ENCODE results near the gene RIN3. TPM values are rescaled to one million over a fixed set of nuclear protein-coding genes. Genes with fewer than 3 reads are reported as not detected.

The RIN3 gene
- total RNA-seq, 4 donors from 2014 or later = 4.7 to 7.9 (median 6.6) TPM

DNA sequence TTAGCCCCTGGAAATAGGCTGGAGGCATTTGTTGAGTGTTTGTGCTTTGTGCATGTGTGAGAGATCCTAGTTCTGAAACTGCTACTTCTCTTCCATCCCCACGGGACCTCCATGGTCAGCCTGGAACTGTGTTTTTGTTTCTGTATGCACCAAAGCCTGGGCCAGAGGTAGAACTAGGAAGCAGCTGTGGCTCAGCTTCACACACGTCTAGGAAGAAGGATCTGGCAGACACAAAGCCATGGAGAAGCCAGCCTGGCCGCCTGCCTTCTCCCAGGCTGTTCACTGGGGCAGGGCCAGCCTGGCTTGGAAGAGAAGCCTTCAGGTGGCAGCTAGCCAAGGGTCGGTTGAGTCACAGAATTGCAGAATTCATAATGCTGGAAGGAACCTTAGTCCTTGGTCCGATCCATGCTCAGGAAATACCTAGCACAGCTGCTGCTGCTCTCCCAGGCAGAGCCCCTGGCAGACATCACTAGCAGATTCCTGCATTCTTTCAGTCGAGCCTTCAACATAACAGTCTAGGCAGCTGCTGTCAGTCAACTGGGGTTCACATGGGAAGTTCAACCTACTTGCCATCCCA lies 27.0 kb downstream of the RIN3 start:
- no peak overlapping the region for H3K4me3 ChIP-seq (replicated peaks in 1 of 3)
- TF ChIP-seq POLR2A (IDR thresholded peaks at IDR 0.05) = no peak
- TF ChIP-seq, protein P1, sequence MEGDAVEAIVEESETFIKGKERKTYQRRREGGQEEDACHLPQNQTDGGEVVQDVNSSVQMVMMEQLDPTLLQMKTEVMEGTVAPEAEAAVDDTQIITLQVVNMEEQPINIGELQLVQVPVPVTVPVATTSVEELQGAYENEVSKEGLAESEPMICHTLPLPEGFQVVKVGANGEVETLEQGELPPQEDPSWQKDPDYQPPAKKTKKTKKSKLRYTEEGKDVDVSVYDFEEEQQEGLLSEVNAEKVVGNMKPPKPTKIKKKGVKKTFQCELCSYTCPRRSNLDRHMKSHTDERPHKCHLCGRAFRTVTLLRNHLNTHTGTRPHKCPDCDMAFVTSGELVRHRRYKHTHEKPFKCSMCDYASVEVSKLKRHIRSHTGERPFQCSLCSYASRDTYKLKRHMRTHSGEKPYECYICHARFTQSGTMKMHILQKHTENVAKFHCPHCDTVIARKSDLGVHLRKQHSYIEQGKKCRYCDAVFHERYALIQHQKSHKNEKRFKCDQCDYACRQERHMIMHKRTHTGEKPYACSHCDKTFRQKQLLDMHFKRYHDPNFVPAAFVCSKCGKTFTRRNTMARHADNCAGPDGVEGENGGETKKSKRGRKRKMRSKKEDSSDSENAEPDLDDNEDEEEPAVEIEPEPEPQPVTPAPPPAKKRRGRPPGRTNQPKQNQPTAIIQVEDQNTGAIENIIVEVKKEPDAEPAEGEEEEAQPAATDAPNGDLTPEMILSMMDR (IDR thresholded peaks at IDR 0.05) = no peak
- peak; percentile 64 to 74 for DNase-seq
- H3K9me3 ChIP-seq = no peaks in the 10 kb centered on the region
- H3K27me3 ChIP-seq = no peaks in the 10 kb centered on the region
- peaks cover 12 to 18% of the 10 kb centered on the region in 2 donors for H3K4me1 ChIP-seq
- intact Hi-C loops (cut with DNase I) = no loop called here
- no peaks in the 10 kb centered on the region for H3K36me3 ChIP-seq
- H3K27ac ChIP-seq = peak overlapping the region; percentile 45 to 73 (median 68)
- 34 to 43% methylated on average over 4 of the region's 6 CpGs for WGBS, 2 donors

DNA sequence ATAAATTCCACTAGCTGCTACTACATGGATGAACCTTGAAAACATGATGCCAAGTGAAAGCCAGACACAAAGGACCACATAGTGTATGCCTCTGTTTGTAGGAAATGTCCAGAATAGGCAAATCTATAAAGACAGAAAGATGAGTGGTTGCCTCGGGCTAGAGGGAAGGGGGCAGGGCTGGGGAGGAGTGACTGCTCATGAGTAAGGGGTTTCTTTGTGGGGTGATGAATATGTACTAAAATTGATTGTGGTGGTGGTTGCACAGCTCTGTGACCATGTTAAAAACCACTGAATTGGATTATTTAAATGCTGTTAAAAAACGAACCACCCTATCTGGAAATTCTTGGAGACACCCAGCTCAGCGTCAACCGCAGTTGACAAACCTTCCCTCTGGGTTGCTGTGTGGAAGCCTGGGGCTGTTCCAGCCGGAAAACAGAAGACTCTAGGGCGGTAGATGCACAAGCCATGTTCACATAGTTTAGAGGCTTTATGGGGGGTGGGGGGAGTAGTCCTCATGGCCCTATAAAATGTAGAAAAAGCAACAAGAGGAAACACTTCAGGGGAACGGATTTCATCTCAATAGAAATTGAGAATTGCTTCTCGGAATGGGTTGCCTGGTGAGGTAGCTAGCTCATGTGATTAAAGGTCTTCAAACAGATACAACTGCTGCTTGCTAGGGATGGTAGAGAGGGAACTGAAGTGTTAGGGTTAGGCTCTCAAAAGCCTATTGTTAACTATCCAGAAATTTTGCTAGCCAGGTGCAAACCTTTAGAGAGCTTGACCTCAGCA lies 29.4 kb downstream of the RIN3 start:
- Histone ChIP-seq H3K36me3 (no peaks in the 10 kb centered on the region), H3K27me3 (no peaks in the 10 kb centered on the region), H3K9me3 (no peaks in the 10 kb centered on the region), H3K4me3 (replicated peaks in 1 of 3) (no peak overlapping the region), H3K27ac (no peak overlapping the region), H3K4me1 (peaks cover 12 to 18% of the 10 kb centered on the region in 2 donors)
- TF ChIP-seq POLR2A (IDR thresholded peaks at IDR 0.05) = no peak
- no peak for DNase-seq
- intact Hi-C loops (cut with DNase I) = no loop called here
- WGBS, 2 donors = 61 to 78% methylated on average over 8 of the region's 8 CpGs

DNA sequence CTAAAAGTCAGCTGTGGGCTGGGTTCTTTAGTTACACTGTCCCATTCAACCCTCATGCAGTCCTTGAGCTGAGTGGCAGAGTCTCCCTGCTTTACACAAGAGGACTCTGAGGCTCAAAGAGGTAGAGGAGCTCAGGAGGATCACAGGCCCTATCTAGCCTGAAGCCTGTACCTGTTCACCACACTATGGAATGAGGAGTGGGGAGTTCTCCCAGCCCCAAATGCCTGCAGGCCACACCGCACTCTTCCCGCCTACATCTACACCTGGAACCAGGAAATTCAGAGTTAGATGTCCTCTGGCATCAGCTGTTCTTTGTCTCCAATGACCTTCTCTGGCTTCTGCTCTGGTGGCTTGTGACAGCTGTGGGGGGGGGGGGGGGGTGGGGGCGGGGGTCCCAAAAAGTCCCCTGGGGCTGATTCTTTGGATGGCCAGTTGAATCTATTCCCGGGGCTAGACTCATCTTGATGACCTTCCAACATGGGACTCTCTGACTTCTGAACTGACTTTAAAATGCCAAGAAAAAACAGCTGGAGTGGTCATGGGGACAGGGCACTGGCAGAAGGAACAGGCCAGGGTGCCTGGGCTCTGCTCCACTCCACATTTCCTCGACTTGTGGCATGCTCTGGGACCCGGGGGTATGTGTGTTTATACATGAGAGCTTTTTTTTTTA lies 30.6 kb downstream of the RIN3 start:
- Histone ChIP-seq H3K4me1 (peaks cover 12 to 13% of the 10 kb centered on the region in 2 donors), H3K9me3 (no peaks in the 10 kb centered on the region), H3K27me3 (no peaks in the 10 kb centered on the region), H3K36me3 (no peaks in the 10 kb centered on the region), H3K4me3 (replicated peaks in 1 of 3) (no peak overlapping the region), H3K27ac (no peak overlapping the region)
- WGBS, 2 donors = 72 to 81% methylated on average over 5 of the region's 6 CpGs
- TF ChIP-seq POLR2A (IDR thresholded peaks at IDR 0.05) = no peak
- TF ChIP-seq, protein P1 (IDR thresholded peaks at IDR 0.05) = no peak
- no peak for DNase-seq
- intact Hi-C loops (cut with DNase I) = no loop called here

DNA sequence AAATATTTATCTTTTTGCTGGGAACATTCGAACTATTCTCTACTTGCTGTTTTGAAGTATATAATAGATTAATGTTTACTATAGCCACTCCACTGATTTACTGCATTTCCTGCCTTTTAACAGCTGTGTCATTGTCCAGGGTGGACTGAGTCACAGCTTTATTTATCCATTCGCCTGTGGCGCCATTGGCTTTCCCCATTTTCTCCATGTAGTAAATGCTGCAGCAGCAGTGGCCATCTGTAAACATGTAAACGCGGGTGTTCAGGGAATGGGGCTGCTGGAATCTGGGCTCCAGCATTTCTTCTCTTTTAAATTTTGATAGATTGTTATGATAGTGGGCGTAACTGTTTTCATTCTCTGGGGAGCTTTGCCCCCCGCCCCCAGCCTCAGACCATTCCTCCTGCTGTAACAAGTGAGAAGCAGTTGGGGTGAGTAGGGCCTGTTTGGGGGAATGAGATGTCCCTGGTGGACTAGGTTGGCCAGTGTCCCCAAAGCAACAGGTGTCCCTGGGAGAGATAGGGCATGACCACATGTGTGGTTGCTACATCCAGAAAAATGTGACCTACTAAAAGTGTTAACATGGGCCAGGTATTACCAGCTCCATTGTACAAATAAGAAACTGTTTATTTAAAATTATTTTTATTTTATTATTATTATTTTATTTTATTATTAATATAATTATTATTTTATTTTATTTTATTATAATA lies 32.9 kb downstream of the RIN3 start:
- WGBS, 2 donors = 88 to 89% methylated on average over 7 of the region's 7 CpGs
- intact Hi-C loops (cut with DNase I) = no loop called here
- no peak for TF ChIP-seq POLR2A (IDR thresholded peaks at IDR 0.05)
- TF ChIP-seq, protein P1 (IDR thresholded peaks at IDR 0.05) = no peak

DNA sequence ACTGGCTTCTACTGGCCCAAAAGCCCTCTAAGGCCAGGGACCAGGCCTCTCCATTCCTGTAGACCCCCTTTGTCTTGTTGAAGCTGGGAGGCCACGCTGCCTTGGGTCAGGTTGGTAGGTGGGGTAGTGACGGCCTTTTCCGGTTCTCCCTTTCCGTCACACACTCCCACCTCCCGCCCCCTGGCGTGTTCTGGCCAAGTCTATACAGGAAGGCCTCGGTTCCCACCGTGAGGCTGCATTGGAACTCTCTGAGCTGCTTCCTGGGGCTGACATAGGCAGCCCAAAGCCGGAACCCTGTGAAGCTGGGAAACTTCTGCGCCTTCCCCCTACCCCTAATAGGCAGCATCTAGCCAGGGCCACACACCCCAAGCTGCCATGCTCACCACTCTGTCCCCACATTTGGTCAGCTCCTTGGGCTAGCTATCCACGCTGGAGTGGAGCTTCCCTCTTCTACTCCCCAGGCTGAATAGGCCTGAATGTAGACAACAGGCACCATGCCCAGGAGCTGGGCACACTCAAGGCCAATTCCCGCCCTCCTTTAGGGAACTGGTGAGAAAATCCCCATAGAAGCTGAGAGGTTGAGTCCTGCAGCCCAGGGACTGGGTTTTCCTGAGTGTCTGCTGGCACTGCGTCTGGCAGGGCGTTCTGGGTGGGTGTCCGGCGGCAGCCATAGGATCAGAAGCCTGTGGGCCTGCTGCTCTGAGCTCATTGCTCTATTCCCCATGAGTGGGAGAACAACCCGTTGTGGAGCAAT lies 35.7 kb downstream of the RIN3 start:
- Histone ChIP-seq H3K36me3 (no peaks in the 10 kb centered on the region), H3K27ac (peak overlapping the region; percentile 9 to 56 (median 55)), H3K4me1 (peaks cover 0 to 8% of the 10 kb centered on the region in 2 donors), H3K9me3 (no peaks in the 10 kb centered on the region), H3K4me3 (replicated peaks in 1 of 3) (no peak overlapping the region), H3K27me3 (no peaks in the 10 kb centered on the region)
- 75 to 78% methylated on average over 16 of the region's 17 CpGs for WGBS, 2 donors
- TF ChIP-seq, protein P1 (IDR thresholded peaks at IDR 0.05) = no peak
- no peak for TF ChIP-seq POLR2A (IDR thresholded peaks at IDR 0.05)
- peak in 1 of 2 donors; percentile 21 for DNase-seq
- intact Hi-C loops (cut with DNase I) = no loop called here

More for the DNA sequence above, 32.9 kb downstream of the RIN3 start:
- Histone ChIP-seq H3K9me3 (no peaks in the 10 kb centered on the region), H3K36me3 (no peaks in the 10 kb centered on the region), H3K27me3 (no peaks in the 10 kb centered on the region), H3K4me3 (replicated peaks in 1 of 3) (no peak overlapping the region), H3K4me1 (peaks cover 0 to 8% of the 10 kb centered on the region in 2 donors), H3K27ac (no peak overlapping the region)
- no peak for DNase-seq
